Parathyroid adenoma (tissue), 2 donors: ENCODE results near the gene C19orf38.

Source experiments
- H2AFZ ChIP-seq: fragments of 300-600 bp; sonication (generic); one replicate; pipeline ENCODE4 v1.7.0; 2017; ENCODE audit warnings: antibody characterized with exemption, mild to moderate bottlenecking
- H3K27ac ChIP-seq: fragments of 300-600 bp; sonication (generic); one replicate; pipeline ENCODE4 v1.7.0; 2017
- H3K27me3 ChIP-seq: fragments of 300-600 bp; sonication (generic); one replicate; pipeline ENCODE4 v1.7.0; 2017; ENCODE audit warnings: low read length; ENCODE audit not compliant: control insufficient read depth, insufficient read depth
- H3K36me3 ChIP-seq: fragments of 300-600 bp; sonication (generic); one replicate; pipeline ENCODE4 v1.7.0; 2017; ENCODE audit warnings: low read length; ENCODE audit not compliant: control insufficient read depth, insufficient read depth
- H3K4me1 ChIP-seq: fragments of 300-600 bp; sonication (generic); one replicate; pipeline ENCODE4 v1.7.0; 2017; ENCODE audit warnings: control low read depth
- H3K4me2 ChIP-seq: fragments of 300-600 bp; sonication (generic); one replicate; pipeline ENCODE4 v1.7.0; 2017; ENCODE audit warnings: low read length
- H3K4me3 ChIP-seq: fragments of 300-600 bp; sonication (generic); one replicate; pipeline ENCODE4 v1.7.0; 2017; ENCODE audit warnings: low read depth, low read length
- H3K79me2 ChIP-seq: fragments of 300-600 bp; sonication (generic); one replicate; pipeline ENCODE4 v1.7.0; 2017; ENCODE audit warnings: control low read depth
- H3K9ac ChIP-seq: fragments of 300-600 bp; sonication (generic); one replicate; pipeline ENCODE4 v1.7.0; 2017; ENCODE audit warnings: mild to moderate bottlenecking
- H3K9me3 ChIP-seq: fragments of 300-600 bp; sonication (generic); one replicate; pipeline ENCODE4 v1.7.0; 2017; ENCODE audit warnings: low read length; ENCODE audit not compliant: control insufficient read depth
- CTCF ChIP-seq: fragments of 300-600 bp; sonication (generic); IDR thresholded peaks from one replicate; pipeline ENCODE4 v1.7.0; 2017; ENCODE audit warnings: antibody characterized with exemption, mild to moderate bottlenecking
- donor health status: primary hyperparathyroidism.

Gene C19orf38

GRCh38 chr19:10811391-10812111 is 36.7 kb upstream of the C19orf38 start:
- no peaks in the 10 kb centered on the region for H3K4me1 ChIP-seq
- H3K36me3 ChIP-seq, result no peaks in the 10 kb centered on the region
- no peak overlapping the region for H3K9ac ChIP-seq

GRCh38 chr19:10812196-10812595 is 36.0 kb upstream of the C19orf38 start:
- H3K4me1 ChIP-seq, result no peaks in the 10 kb centered on the region
- no peak overlapping the region for H3K27ac ChIP-seq
- no peak for TF ChIP-seq CTCF
- H2AFZ ChIP-seq, result no peak overlapping the region
- no peak overlapping the region for H3K9ac ChIP-seq
- H3K36me3 ChIP-seq, result no peaks in the 10 kb centered on the region
- H3K79me2 ChIP-seq, result peaks cover 2% of the 10 kb centered on the region
- no peak overlapping the region for H3K4me3 ChIP-seq
- H3K4me2 ChIP-seq, result no peak overlapping the region
- no peaks in the 10 kb centered on the region for H3K9me3 ChIP-seq
- H3K27me3 ChIP-seq, result no peaks in the 10 kb centered on the region

More at GRCh38 chr19:10811391-10812111, 36.7 kb upstream of the C19orf38 start:
- H3K27ac ChIP-seq, result no peak overlapping the region
- H3K79me2 ChIP-seq, result peaks cover 2% of the 10 kb centered on the region
- H3K4me2 ChIP-seq, result no peak overlapping the region
- no peak overlapping the region for H2AFZ ChIP-seq
- H3K27me3 ChIP-seq, result no peaks in the 10 kb centered on the region
- H3K4me3 ChIP-seq, result no peak overlapping the region
- H3K9me3 ChIP-seq, result no peaks in the 10 kb centered on the region
- TF ChIP-seq CTCF, result no peak

- TF ChIP-seq CTCF, result no peak
- H3K4me3 ChIP-seq, result no peak overlapping the region
- H3K36me3 ChIP-seq, result no peaks in the 10 kb centered on the region
- H3K9ac ChIP-seq, result no peak overlapping the region
- no peak overlapping the region for H3K27ac ChIP-seq
- H3K4me1 ChIP-seq, result no peaks in the 10 kb centered on the region
- no peak overlapping the region for H3K4me2 ChIP-seq
- H3K27me3 ChIP-seq, result no peaks in the 10 kb centered on the region
- H3K9me3 ChIP-seq, result no peaks in the 10 kb centered on the region
- H3K79me2 ChIP-seq, result peaks cover 2% of the 10 kb centered on the region
- H2AFZ ChIP-seq, result no peak overlapping the region
Measured at GRCh38 chr19:10812902-10813404, 35.3 kb upstream of the C19orf38 start.

GRCh38 chr19:10815007-10815536 is 33.1 kb upstream of the C19orf38 start:
- H3K27ac ChIP-seq, result no peak overlapping the region
- no peak overlapping the region for H3K9ac ChIP-seq
- H3K4me2 ChIP-seq, result no peak overlapping the region
- TF ChIP-seq CTCF, result no peak
- H3K79me2 ChIP-seq, result no peaks in the 10 kb centered on the region
- no peaks in the 10 kb centered on the region for H3K27me3 ChIP-seq
- H3K4me3 ChIP-seq, result no peak overlapping the region
- no peaks in the 10 kb centered on the region for H3K4me1 ChIP-seq
- H3K36me3 ChIP-seq, result no peaks in the 10 kb centered on the region
- H3K9me3 ChIP-seq, result no peaks in the 10 kb centered on the region
- H2AFZ ChIP-seq, result no peak overlapping the region
